ENCODE measurements around the gene EPPIN.
"Not testable (repeated sequence)": the region's sequence is repeated elsewhere in the genome, so short reads cannot be mapped to it uniquely, and the experiment has no call there.

EPPIN gene

DNA sequence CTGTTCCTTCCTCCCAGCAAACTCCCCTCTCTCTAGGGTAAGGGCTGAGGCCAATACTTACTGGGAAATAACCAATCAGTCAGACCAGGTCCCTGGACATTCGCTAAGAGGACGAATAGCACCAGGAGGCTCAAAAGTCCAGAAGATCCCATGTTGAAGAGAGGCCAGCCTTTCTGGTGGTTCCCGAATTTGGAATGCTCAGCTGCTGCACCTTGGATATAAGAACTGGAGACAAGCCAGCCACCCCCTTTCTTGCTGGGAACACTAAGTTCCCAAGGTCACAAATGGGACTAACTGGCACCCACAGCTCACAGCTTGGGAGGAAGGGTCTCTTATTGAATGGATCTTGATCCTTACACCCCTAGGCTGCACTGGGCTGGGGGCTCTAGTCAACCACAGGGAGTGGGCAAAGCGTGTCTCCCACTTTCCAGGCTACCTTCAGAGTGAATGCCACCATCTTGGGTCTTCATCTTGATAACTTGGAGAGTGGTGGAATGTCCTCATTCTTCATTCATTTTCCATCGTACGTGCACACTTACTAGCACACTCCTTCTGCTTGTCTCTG, at the start of gene EPPIN:
Gene EPPIN (minus strand): TSS at position 196 of the 565 bp plus-strand sequence. CDS start 44 bp downstream, at position 152.
- no peak for DNase-seq (ENCODE audit: low read depth)

GRCh38 chr20:45595235-45595634, 48.0 kb upstream of the EPPIN start:
- DNase-seq (ENCODE audit: low read depth), result no peak

- DNase-seq (ENCODE audit: low read depth), result no peak
These were observed 46.3 kb upstream of the EPPIN start for GRCh38 chr20:45593498-45593897.

- DNase-seq (ENCODE audit: low read depth), result peak; percentile 13
These were observed 45.5 kb upstream of the EPPIN start for GRCh38 chr20:45592574-45593189.

DNA sequence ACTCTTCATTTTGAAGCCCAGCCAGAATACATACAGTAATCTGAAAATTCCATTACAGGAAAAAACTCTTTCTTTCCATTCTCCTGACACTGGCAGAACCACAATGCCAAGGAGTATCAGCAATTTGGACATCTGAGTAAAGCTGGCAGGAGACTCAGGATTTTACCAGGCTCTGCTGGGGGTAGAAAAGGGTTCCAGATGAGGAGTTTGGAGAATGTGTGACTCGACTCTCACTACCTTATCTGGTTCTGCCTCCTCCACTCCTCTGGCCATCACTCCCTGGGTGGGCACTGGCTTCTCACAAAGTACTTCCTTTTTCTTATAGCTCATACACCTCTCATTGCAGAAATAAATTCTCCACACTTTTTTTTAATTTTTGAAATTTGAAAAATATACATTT, 42.5 kb upstream of the EPPIN start:
- DNase-seq (ENCODE audit: low read depth), result no peak

DNA sequence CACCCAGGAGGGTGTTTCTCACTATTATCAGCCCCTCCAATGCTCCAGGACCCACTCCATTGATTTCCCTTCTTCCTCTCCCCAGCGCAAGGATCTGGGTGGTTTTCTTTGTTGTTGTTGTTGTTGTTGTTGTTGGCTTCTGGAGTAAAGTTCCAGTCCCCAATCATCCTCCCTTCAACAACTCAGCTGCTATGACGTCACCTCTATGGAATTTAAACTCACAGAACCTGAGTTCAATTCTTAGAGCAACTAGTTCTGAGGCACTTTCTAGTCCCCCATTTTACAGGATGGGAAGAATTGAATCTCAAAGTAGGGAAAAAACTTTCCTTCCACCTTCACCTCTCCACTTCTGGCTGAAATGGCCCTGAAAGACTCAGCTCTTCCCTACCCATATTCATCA, 41.6 kb upstream of the EPPIN start:
- no peak for DNase-seq (ENCODE audit: low read depth)

DNA sequence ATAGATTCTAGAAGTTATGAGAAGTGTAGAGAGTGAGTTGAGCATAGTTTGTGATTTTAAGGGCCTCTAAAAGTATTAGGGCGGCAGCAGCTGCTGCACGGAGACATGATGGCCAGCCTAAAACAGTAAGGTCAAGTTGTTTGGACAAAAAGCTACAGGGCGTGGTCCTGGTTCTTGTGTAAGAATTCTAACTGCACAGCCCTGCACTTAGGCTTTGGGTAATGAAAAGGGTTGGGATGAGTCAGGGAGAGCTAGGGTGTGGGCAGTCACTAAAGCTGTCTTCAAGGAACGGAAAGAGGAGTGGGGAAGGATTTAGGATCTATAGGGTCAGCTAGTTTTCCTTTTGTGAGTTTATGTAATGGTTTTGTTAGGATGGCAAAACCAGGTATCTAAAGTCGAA, 38.8 kb upstream of the EPPIN start:
- DNase-seq (ENCODE audit: low read depth), result peak; percentile 43

DNA sequence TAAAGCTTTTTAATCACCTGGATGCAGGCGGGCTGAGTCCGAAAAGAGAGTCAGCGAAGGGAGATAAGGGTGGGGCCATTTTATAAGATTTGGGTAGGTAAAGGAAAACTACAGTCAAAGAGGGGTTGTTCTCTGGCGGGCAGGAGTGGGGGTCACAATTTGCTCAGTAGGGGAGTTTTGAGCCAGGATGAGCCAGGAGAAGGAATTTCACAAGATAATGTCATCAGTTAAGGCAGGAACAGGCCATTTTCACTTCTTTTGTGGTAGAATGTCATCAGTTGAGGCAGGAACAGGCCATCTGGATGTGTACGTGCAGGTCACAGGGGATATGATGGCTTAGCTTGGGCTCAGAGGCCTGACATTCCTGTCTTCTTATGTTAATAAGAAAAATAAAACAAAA, 37.1 kb upstream of the EPPIN start:
- DNase-seq (ENCODE audit: low read depth), result not testable (repeated sequence)

DNA sequence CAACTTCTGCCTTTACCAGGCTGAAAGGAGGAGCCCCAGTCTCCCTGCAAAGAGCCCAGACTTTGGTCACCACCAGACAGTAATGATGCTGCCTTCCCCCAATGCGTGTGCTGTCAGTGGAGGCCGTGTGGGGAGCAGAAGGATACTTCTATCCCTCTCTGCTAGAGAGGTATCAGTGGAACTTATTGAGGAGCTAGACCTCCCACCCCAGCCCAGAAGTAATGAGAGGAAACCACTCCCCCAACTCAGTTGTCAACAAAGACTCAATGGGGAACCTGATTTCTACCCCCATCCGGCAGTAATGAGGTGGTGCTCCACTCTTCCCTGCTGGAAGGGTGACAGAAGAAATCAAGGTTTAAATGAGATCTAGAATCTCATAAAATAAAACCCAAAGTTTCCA, 36.3 kb upstream of the EPPIN start:
- DNase-seq (ENCODE audit: low read depth), result no peak

- peak; percentile 12 for DNase-seq (ENCODE audit: low read depth)
These were observed 34.5 kb upstream of the EPPIN start for GRCh38 chr20:45581702-45582101.

DNA sequence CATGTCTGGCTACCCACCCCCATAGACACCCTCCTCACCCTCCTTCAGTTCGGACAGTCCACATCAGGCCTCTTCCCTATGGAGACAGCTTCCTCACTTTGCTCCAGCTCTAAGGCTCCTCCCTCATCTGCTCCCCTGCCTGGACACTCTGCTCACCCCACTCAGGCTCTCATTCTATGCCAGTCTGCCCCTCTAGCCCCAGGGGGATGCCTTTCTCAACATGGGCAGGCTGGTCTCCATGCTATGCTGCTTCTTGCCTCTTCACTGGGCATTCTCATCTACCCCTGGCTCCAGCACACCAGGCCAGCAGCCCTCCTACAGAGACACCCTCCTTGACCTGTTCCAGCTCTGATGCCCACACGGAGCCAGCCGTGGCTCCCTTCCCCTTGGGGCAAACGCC, 32.0 kb upstream of the EPPIN start, which contains the start of gene WFDC8:
Gene WFDC8 (minus strand): TSS at position 101 of the 400 bp plus-strand sequence. CDS start 37 bp downstream, at position 64.
- DNase-seq (ENCODE audit: low read depth), result no peak

DNA sequence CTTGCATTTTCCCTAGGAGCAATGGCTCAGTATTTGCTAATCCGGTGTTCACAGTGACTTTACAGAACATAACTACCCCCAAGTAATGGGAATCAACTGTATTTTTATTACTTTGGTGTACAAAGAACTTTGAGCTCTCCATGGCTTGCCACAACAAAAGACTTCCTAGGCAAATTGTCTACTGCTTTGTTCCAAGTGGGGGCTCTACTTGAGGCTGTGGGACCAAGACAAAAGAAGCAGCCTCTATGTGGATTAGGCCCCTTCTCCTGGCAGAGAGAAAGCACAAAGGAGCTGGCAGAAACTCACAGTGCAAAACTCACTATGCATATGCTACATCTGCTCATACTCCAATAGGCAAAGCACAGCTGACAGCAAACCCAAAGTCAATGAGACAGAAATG, 31.0 kb upstream of the EPPIN start:
- no peak for DNase-seq (ENCODE audit: low read depth)

DNA sequence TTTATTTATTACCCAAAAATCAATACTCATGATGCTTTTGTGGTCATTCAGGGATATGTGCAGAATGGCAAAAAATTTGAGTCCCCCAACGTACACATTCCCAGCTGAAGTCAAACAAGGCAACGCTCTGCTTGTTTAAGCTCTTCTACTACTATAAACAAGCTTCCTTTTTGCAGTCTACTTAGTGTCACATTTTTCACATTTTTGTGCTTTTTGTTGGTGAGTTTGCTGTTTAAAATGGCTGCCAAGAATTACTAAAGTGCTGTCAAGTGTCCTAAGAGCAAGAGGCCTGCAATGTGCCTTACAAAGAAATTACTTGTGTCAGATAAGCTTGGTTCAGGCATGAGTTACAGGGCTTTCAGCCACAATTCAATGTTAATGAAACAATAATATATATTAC, 29.8 kb upstream of the EPPIN start:
- DNase-seq (ENCODE audit: low read depth), result peak; percentile 6

DNA sequence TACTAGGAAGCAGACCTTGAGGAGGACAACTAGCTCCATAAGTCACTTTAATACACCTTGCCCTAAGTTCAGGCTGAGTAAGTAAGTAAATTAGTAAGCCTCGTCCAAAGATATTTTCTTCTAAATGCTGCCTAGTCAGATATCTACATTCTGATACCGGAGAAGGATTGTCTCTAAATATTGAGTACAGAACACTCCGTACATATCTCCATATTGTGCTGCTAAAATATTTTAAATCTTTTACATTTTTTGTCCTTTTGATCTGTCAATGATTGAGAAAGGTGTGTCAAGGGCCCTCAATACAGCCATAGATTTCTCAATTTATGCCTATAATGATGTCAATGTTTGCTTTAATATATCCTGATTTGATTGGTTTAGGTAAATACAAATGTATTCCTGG, 28.7 kb upstream of the EPPIN start:
- DNase-seq (ENCODE audit: low read depth), result no peak

- DNase-seq (ENCODE audit: low read depth), result not testable (repeated sequence)
These were observed 22.4 kb upstream of the EPPIN start for GRCh38 chr20:45569650-45570049.

DNA sequence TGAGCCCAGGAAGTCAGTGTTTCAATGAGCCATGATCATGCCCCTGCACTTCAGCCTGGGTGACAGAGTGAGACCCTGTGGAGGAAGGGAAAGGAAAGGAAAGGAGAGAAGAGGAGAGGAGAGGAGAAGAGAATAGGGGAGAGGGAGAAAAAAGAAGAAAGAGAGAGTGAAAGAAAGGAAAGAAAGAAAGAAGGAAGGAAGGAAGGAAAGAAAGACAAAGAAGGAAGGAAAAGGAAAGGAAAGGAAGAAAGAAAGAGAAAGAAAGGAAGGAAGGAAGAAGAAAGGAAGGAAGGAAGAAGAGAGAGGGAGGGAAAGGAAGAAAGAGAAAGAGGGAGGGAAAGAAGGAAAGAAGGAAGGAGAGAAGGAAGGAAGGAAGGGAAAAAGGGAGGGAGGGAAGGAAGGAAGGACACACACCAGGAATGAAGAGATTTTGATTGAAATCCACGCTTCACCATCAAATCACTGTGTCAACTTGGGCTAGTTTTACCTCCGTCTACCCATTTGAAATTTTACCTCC, 17.6 kb upstream of the EPPIN start:
- no peak for DNase-seq (ENCODE audit: low read depth)

GRCh38 chr20:45555198-45555597, 8.0 kb upstream of the EPPIN start:
- no peak for DNase-seq (ENCODE audit: low read depth)

DNA sequence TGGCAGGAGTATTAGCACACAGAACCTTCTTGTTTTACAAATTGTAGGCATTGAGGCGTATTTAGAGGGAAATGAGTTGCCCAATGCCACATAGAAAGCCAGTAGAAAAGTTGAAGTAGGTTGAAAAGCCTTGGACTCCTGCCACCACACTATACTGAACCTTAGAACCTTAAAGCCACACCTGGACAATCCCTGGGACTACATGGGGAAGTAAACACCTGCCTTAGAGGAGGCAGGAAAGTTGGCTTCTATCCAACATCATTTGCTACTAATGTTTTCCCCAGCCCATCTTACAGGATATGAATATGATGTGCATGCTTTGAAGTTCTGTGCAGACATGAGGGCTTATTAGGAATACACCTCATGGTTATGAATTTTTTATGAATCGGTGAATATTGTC, 5.3 kb upstream of the EPPIN start:
- no peak for DNase-seq (ENCODE audit: low read depth)

GRCh38 chr20:45550765-45551164, 3.6 kb upstream of the EPPIN start:
- DNase-seq (ENCODE audit: low read depth), result no peak

DNA sequence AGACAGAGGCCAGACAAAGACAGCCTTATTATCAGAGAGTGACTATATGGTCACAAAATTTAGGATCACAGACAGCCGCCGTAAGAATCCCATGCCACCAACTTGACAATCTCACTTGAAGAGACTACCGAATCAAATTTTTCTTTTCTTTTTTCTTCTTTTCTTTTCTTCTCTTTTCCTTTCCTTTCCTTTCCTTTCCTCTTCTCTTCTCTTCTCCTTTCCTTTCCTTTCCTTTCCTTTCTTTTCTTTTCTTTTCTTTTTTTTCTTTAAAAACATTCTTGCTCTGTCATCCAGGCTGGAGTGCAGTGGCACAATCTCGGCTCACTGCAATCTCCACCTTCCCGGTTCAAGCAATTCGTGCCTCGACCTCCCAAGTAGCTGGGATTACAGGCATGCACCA, 1.2 kb upstream of the EPPIN start:
- DNase-seq (ENCODE audit: low read depth), result no peak

DNA sequence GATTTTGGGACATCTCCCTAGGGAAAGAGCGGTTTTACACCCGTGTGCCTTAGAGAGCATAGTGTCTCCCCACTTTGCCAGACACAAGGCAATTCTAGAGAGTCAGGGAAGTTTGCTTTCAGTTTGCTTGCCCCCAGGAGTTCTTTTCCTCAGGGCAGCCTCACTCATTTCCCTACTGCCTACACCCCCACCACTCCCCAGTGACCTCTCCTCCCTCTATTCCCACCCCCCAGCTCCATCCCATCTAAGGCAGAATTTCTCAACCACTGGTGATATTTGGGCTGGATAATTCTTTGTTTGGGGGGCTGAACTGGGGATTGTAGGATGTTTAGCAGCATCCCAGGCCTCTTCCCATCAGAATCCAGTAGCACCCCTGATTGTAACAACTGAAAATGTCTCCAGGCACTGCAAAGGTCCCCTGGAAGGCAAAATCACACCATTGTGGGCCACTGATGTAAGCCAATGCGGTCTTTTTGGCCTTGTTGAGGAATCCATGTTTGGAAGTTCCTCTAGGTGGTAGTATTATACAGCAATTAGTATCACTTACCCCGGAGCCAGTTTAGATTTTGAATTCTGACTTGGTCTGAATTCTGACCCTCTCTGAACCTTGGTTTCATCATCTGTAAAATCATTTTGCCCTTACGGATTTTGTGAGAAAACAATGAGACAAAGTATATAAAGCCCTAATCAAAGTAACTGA, 1.3 kb downstream of the EPPIN start:
- DNase-seq (ENCODE audit: low read depth), result peak; percentile 28

DNA sequence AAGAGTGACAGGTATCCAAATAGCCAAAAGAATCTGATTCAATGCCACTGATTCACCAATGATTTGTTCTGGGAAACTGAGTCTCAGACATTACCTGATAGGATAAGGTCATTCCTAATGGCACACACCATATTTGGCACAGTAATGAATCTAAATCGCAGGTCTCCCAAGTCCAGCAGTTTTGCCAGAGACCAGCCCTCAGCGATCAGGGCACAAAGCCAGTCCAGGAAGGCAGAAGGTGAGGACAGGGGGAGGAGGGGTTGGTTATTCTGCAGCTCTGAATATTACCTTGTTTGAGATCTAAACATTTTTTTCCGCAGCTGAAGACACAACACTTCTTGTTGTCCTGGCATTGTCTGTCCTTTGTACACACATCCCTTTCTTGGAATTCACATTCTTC, 1.9 kb downstream of the EPPIN start:
- DNase-seq (ENCODE audit: low read depth), result no peak

- DNase-seq (ENCODE audit: low read depth), result no peak
These were observed 7.8 kb downstream of the EPPIN start, which contains the start of gene WFDC6 for GRCh38 chr20:45539382-45539781. Gene WFDC6 (minus strand): TSS chr20:45539482. CDS start chr20:45539407, 75 bp downstream.
